H1 (cell line): ENCODE data around the gene UBL5. TPM values are rescaled to one million over a fixed set of nuclear protein-coding genes. Genes with fewer than 3 reads are reported as not detected.

Experiments used
- CTCF ChIA-PET: fragments of 300-600 bp; sonication (Branson Sonifier 250); formaldehyde crosslinking; loops from one replicate; lab custom pipeline; 2021; ENCODE audit not compliant: partially characterized antibody; lab: Charles Lee
- POLR2A ChIA-PET: fragments of 300-600 bp; sonication (Branson Sonifier 250); formaldehyde crosslinking; loops from one replicate; lab custom pipeline; 2021; ENCODE audit warnings: inconsistent platforms; ENCODE audit not compliant: partially characterized antibody; lab: Charles Lee
- DNase-seq, 2 experiments: peaks; one replicate each; pipeline versions ENCODE4 v3.0.0 to v3.0.0-alpha.2; 2010 to 2022; ENCODE audit warnings: low spot score in 2 of 2, low read depth in 1 of 2, mixed read lengths in 1 of 2
- FAIRE-seq: peaks from 2 replicates; lab custom pipeline; 2011; peaks lifted over from hg19 to GRCh38; lab: Jason Lieb, UNC
- H2AFZ ChIP-seq: 2 replicates; pipeline ENCODE4 v1.8.1; 2012; ENCODE audit warnings: low read length, inconsistent platforms
- H2AK5ac ChIP-seq: 2 replicates; pipeline ENCODE4 v1.6.1; 2013; ENCODE audit warnings: low read depth, low read length
- H2BK120ac ChIP-seq: replicated peaks from 2 replicates; pipeline ENCODE3; 2013; ENCODE audit warnings: low read depth, low read length, inconsistent platforms
- H2BK12ac ChIP-seq: 2 replicates; pipeline ENCODE4 v1.6.1; 2013; ENCODE audit warnings: low read depth, low read length
- H2BK15ac ChIP-seq: 2 replicates; pipeline ENCODE4 v1.6.1; 2013; ENCODE audit warnings: low read length
- H2BK20ac ChIP-seq: 2 replicates; pipeline ENCODE4 v1.6.1; 2013; ENCODE audit warnings: low read length
- H2BK5ac ChIP-seq: 2 replicates; pipeline ENCODE4 v1.6.1; 2013; ENCODE audit warnings: low read depth, low read length
- H3K14ac ChIP-seq: 2 replicates; pipeline ENCODE4 v1.6.1; 2013; ENCODE audit warnings: inconsistent platforms; ENCODE audit not compliant: insufficient read length
- H3K18ac ChIP-seq: 2 replicates; pipeline ENCODE4 v1.6.1; 2013; ENCODE audit warnings: low read length; ENCODE audit errors: extremely low read depth
- H3K23ac ChIP-seq: 2 replicates; pipeline ENCODE4 v1.6.1; 2013; ENCODE audit warnings: inconsistent platforms; ENCODE audit not compliant: insufficient read length
- H3K23me2 ChIP-seq: 2 replicates; pipeline ENCODE4 v1.6.1; 2013; ENCODE audit warnings: low read depth, low read length
- H3K27ac ChIP-seq: 2 replicates; pipeline ENCODE4 v1.6.1; 2011; ENCODE audit warnings: low read depth, low read length, inconsistent platforms
- H3K27me3 ChIP-seq, 4 experiments: replicated peaks in 1 of 4; 1 replicate in 1 of 4; 2 replicates in 3 of 4; pipeline versions ENCODE4 v1.6.1 to v1.8.1; 2011 to 2013; ENCODE audit warnings: low read length in 3 of 4, mild to moderate bottlenecking in 3 of 4, inconsistent platforms in 2 of 4, mixed read lengths in 2 of 4, moderate library complexity in 1 of 4; ENCODE audit not compliant: control insufficient read depth in 3 of 4, insufficient read depth in 3 of 4; ENCODE audit errors: extremely low read depth in 1 of 4
- H3K36me3 ChIP-seq, 4 experiments: 2 replicates each; pipeline versions ENCODE4 v1.6.1 to v1.8.1; 2011 to 2013; ENCODE audit warnings: mild to moderate bottlenecking in 4 of 4, low read length in 3 of 4, moderate library complexity in 2 of 4, control low read depth in 1 of 4, inconsistent platforms in 1 of 4; ENCODE audit not compliant: insufficient read depth in 4 of 4, control insufficient read depth in 2 of 4
- H3K4ac ChIP-seq: replicated peaks from 2 replicates; pipeline ENCODE3; 2013; ENCODE audit warnings: low read length, low read depth, mixed read lengths, inconsistent platforms; ENCODE audit not compliant: insufficient read length
- H3K4me1 ChIP-seq, 4 experiments: replicated peaks in 1 of 4; 1 replicate in 1 of 4; 2 replicates in 3 of 4; pipeline versions ENCODE4 v1.6.1 to v1.8.1; 2011 to 2013; ENCODE audit warnings: low read length in 3 of 4, inconsistent platforms in 2 of 4, mixed read lengths in 1 of 4; ENCODE audit not compliant: insufficient read depth in 4 of 4, control insufficient read depth in 3 of 4
- H3K4me2 ChIP-seq, 2 experiments: 2 replicates each; pipeline versions ENCODE4 v1.6.1 to v1.8.1; 2011 to 2013; ENCODE audit warnings: low read depth in 2 of 2, low read length in 2 of 2, control low read depth in 1 of 2, inconsistent platforms in 1 of 2, mild to moderate bottlenecking in 1 of 2; ENCODE audit not compliant: insufficient read depth in 1 of 2
- H3K4me3 ChIP-seq, 4 experiments: fragments of 200-600, 300-600 bp in 1 of 4; sonication (generic), shearing (Covaris generic), sonication (Bioruptor Twin) in 1 of 4; 2 replicates each; pipeline versions ENCODE4 v1.5.1 to v1.8.1; 2011 to 2016; ENCODE audit warnings: low read length in 4 of 4, low read depth in 3 of 4, control low read depth in 2 of 4, inconsistent platforms in 2 of 4, mild to moderate bottlenecking in 2 of 4, mixed read lengths in 1 of 4, moderate library complexity in 1 of 4; ENCODE audit not compliant: insufficient read depth in 2 of 4; ENCODE audit errors: extremely low read depth in 1 of 4
- H3K56ac ChIP-seq: replicated peaks from 2 replicates; pipeline ENCODE3; 2013; ENCODE audit warnings: low read depth, mild to moderate bottlenecking, mixed read lengths, low read length, inconsistent platforms; ENCODE audit not compliant: insufficient read length
- H3K79me1 ChIP-seq: 2 replicates; pipeline ENCODE4 v1.6.1; 2013; ENCODE audit warnings: low read depth, low read length, control low read depth
- H3K79me2 ChIP-seq, 2 experiments: 2 replicates each; pipeline versions ENCODE4 v1.6.1 to v1.8.1; 2012 to 2013; ENCODE audit warnings: low read length in 2 of 2, mild to moderate bottlenecking in 2 of 2, inconsistent platforms in 1 of 2; ENCODE audit not compliant: insufficient read depth in 2 of 2, control insufficient read depth in 1 of 2
- H3K9ac ChIP-seq, 4 experiments: replicated peaks in 1 of 4; 1 replicate in 1 of 4; 2 replicates in 3 of 4; pipeline versions ENCODE4 v1.6.1 to v1.8.1; 2011 to 2013; ENCODE audit warnings: low read depth in 3 of 4, low read length in 3 of 4, control low read depth in 2 of 4, mild to moderate bottlenecking in 2 of 4, moderate library complexity in 2 of 4, inconsistent platforms in 1 of 4; ENCODE audit errors: extremely low read depth in 1 of 4
- H3K9me3 ChIP-seq, 2 experiments: 2 replicates each; pipeline versions ENCODE4 v1.6.1 to v1.8.1; 2012 to 2013; ENCODE audit warnings: mild to moderate bottlenecking in 2 of 2, moderate library complexity in 2 of 2, control low read depth in 1 of 2, inconsistent platforms in 1 of 2, low read depth in 1 of 2, low read length in 1 of 2, mixed read lengths in 1 of 2; ENCODE audit not compliant: insufficient read depth in 2 of 2
- H4K20me1 ChIP-seq, 2 experiments: replicated peaks in 1 of 2; 2 replicates each; pipeline versions ENCODE3 to v1.8.1; 2011 to 2013; ENCODE audit warnings: inconsistent platforms in 2 of 2, low read length in 2 of 2, mild to moderate bottlenecking in 1 of 2; ENCODE audit not compliant: insufficient read depth in 2 of 2, control insufficient read depth in 1 of 2
- H4K5ac ChIP-seq: 2 replicates; pipeline ENCODE4 v1.6.1; 2013; ENCODE audit warnings: low read length, low read depth, mixed read lengths, inconsistent platforms; ENCODE audit not compliant: insufficient read length
- H4K8ac ChIP-seq: 2 replicates; pipeline ENCODE4 v1.8.0; 2013; ENCODE audit warnings: mild to moderate bottlenecking, moderate library complexity, low read length, inconsistent platforms; ENCODE audit not compliant: insufficient read depth; ENCODE audit errors: extremely low read depth
- H4K91ac ChIP-seq: replicated peaks from 2 replicates; pipeline ENCODE3; 2013; ENCODE audit warnings: low read length, mixed read lengths, inconsistent platforms; ENCODE audit not compliant: insufficient read length
- GABPA ChIP-seq: IDR thresholded peaks from 2 replicates; pipeline ENCODE4 v1.6.1; 2011; ENCODE audit warnings: mild to moderate bottlenecking, low read length, moderate library complexity, borderline replicate concordance; ENCODE audit not compliant: insufficient read depth
- POLR2AphosphoS5 ChIP-seq: IDR thresholded peaks from 2 replicates; pipeline ENCODE4 v1.6.1; 2011; ENCODE audit warnings: low read depth, low read length
- WGBS, 2 experiments: shearing (Covaris generic) in 1 of 2; methylation state at CpG; one replicate each; pipeline versions ENCODE4 v1.1.6 to v1.1.7; 2013 to 2015; ENCODE audit warnings: low lambda C conversion rate in 2 of 2, mixed read lengths in 2 of 2, inconsistent platforms in 1 of 2, low coverage in 1 of 2, missing lambda C conversion rate in 1 of 2; ENCODE audit not compliant: insufficient replicate concordance in 2 of 2, insufficient coverage in 1 of 2, insufficient read length in 1 of 2; ENCODE audit errors: extremely low coverage in 1 of 2, missing lambda C conversion rate in 1 of 2; 5-methylcytosine and 5-hydroxymethylcytosine counted together
- polyA plus RNA-seq, 7 experiments: library from polyadenylated mRNA; depleted of rRNA in 3 of 7; stranded (reverse) in 5 of 7; unstranded in 2 of 7; fragments of >200 nt in 5 of 7; fragments of 200-250 nt in 2 of 7; gene quantifications; 1 replicate in 5 of 7; 2 replicates in 1 of 7; 4 replicates in 1 of 7; pipeline versions ENCODE4 v1.2.1 to v1.2.3, GENCODE V29; 2011 to 2013; ENCODE audit warnings: missing spikeins in 2 of 7, mixed read lengths in 2 of 7
- total RNA-seq: library from RNA; stranded (reverse); fragmentation: NEBNext Ultra II Directional; extraction: Animal tissue kit (Norgen Biotek cat#: 25700); gene quantifications from 2 replicates; pipeline ENCODE4 v1.2.1, GENCODE V29; 2021

UBL5 gene
- total and polyA plus RNA-seq, 2 of the 8 experiments (the other 6 are each of a cell fraction or from before 2014, with no cell fraction given): 416 to 1,209 TPM

GRCh38 chr19:9848762-9849161 lies 21.0 kb downstream of the UBL5 start:
- CTCF ChIA-PET: interaction anchor here (0.6 to 2.5 kb wide), 6 partner anchors 10 to 264 kb away, joined by 3 to 18 read pairs (median 4); no protein-coding TSS in a partner anchor
- Histone ChIP-seq H3K14ac (no peak overlapping the region), H3K4me1 (peaks cover 0 to 16% (median 9%) of the 10 kb centered on the region in 4 experiments; a peak in 6 of 7 replicates), H2BK15ac (no peak overlapping the region), H2AFZ (no peak overlapping the region), H4K5ac (no peak overlapping the region), H3K23me2 (no peaks in the 10 kb centered on the region), H4K8ac (peak overlapping the region; percentile 28; the same call in 1 of the 2 replicates), H2BK20ac (no peak overlapping the region), H3K9ac (no peak overlapping the region; a peak in 1 of 7 replicates), H3K23ac (no peak overlapping the region), H4K20me1 (peaks cover 14 to 29% of the 10 kb centered on the region in 2 experiments), H3K4me3 (no peak overlapping the region), H3K27ac (no peak overlapping the region), H3K4me2 (no peak overlapping the region), H2AK5ac (no peak overlapping the region), H2BK5ac (no peak overlapping the region), H3K4ac (no peak overlapping the region), H3K56ac (no peak overlapping the region), H4K91ac (no peak overlapping the region), H3K36me3 (peaks cover 0 to 4% (median 2%) of the 10 kb centered on the region in 4 experiments; a peak in 3 of 8 replicates), H3K18ac (no peak overlapping the region), H3K27me3 (no peaks in the 10 kb centered on the region), H3K9me3 (no peaks in the 10 kb centered on the region), H2BK12ac (no peak overlapping the region), H3K79me2 (no peaks in the 10 kb centered on the region), H2BK120ac (no peak overlapping the region), H3K79me1 (no peaks in the 10 kb centered on the region; the same call in 1 of the 2 replicates)
- TF ChIP-seq POLR2AphosphoS5 (0 out of 2 replicates have a peak, but pooled peaks have one; percentile 3), GABPA (no peak)
- POLR2A ChIA-PET: no interaction called here
- no peak for DNase-seq
- WGBS, 2 experiments: 86% methylated on average over 14 of the region's 23 CpGs; no CpG with 5 or more reads in 1 of the 2 experiments
- FAIRE-seq: no peak
